Neural cell (in vitro differentiated cells): ENCODE data around the gene COIL. TPM values are rescaled to one million over a fixed set of nuclear protein-coding genes. Genes with fewer than 3 reads are reported as not detected.

Experiments
- H2AFZ ChIP-seq: fragments of 200-600, 300-800 bp; sonication (generic), shearing (Covaris generic); 2 replicates; pipeline ENCODE4 v1.6.0; 2014; ENCODE audit warnings: low read depth, mild to moderate bottlenecking, antibody characterized with exemption, low read length, moderate library complexity
- H3F3A ChIP-seq: fragments of 200-600 bp; shearing (Covaris generic); 2 replicates; pipeline ENCODE4 v1.6.1; 2016; ENCODE audit warnings: mild to moderate bottlenecking, moderate library complexity, mixed read lengths, antibody characterized with exemption, low read length; ENCODE audit not compliant: insufficient read depth, poor library complexity, severe bottlenecking
- H3K27ac ChIP-seq: fragments of 200-600, 300-800 bp; sonication (generic), shearing (Covaris generic); 2 replicates; pipeline ENCODE4 v1.5.1; 2014; ENCODE audit warnings: mild to moderate bottlenecking, low read length, moderate library complexity
- H3K27me3 ChIP-seq: fragments of 300-800, 200-600 bp; sonication (generic), shearing (Covaris generic); 2 replicates; pipeline ENCODE4 v1.6.0; 2014; ENCODE audit warnings: mild to moderate bottlenecking, low read depth, low read length, moderate library complexity; ENCODE audit not compliant: insufficient read depth
- H3K36me3 ChIP-seq: fragments of 300-800, 200-600 bp; sonication (generic), shearing (Covaris generic); 2 replicates; pipeline ENCODE4 v1.5.1; 2014; ENCODE audit warnings: mild to moderate bottlenecking, antibody characterized with exemption, low read length, moderate library complexity; ENCODE audit not compliant: insufficient read depth
- H3K4me2 ChIP-seq: fragments of 300-800, 200-600 bp; sonication (generic), shearing (Covaris generic); 2 replicates; pipeline ENCODE4 v1.6.0; 2014; ENCODE audit warnings: mild to moderate bottlenecking, low read length
- H3K4me3 ChIP-seq: fragments of 300-800, 200-600 bp; sonication (generic), shearing (Covaris generic); 2 replicates; pipeline ENCODE4 v1.5.1; 2014; ENCODE audit warnings: mild to moderate bottlenecking, low read length, moderate library complexity
- H3K79me2 ChIP-seq: fragments of 200-600 bp; shearing (Covaris generic); replicated peaks from 2 replicates; pipeline ENCODE4 v1.6.0; 2014; ENCODE audit warnings: mild to moderate bottlenecking, low read length, moderate library complexity; ENCODE audit not compliant: insufficient read depth
- H3K9ac ChIP-seq: fragments of 300-800, 200-600 bp; sonication (generic), shearing (Covaris generic); 2 replicates; pipeline ENCODE4 v1.6.1; 2016; ENCODE audit warnings: mild to moderate bottlenecking, low read length, mixed read lengths
- H3K9me2 ChIP-seq: fragments of 200-600 bp; shearing (Covaris generic); 2 replicates; pipeline ENCODE4 v1.6.1; 2016; ENCODE audit warnings: mild to moderate bottlenecking, low read length, mixed read lengths; ENCODE audit not compliant: insufficient read depth
- H3K9me3 ChIP-seq: fragments of 200-600, 300-800 bp; sonication (generic), shearing (Covaris generic); 2 replicates; pipeline ENCODE4 v1.6.1; 2016; ENCODE audit warnings: mild to moderate bottlenecking, mixed run types, low read length, moderate library complexity, mixed read lengths
- H4K20me1 ChIP-seq: fragments of 200-600 bp; shearing (Covaris generic); 2 replicates; pipeline ENCODE4 v1.6.1; 2016; ENCODE audit warnings: mild to moderate bottlenecking, mixed run types; ENCODE audit not compliant: insufficient read depth
- EP300 ChIP-seq: fragments of 450-650 bp; conservative IDR thresholded peaks from 2 replicates; pipeline ENCODE4 v1.6.1; 2014; ENCODE audit warnings: antibody characterized with exemption, mild to moderate bottlenecking, moderate library complexity; ENCODE audit not compliant: poor library complexity, severe bottlenecking
- EZH2 ChIP-seq: fragments of 200-600, 300-800 bp; shearing (Covaris generic), sonication (generic); IDR thresholded peaks from 2 replicates; pipeline ENCODE4 v1.6.1; 2014; ENCODE audit warnings: antibody characterized with exemption, low read length, borderline replicate concordance, mild to moderate bottlenecking; ENCODE audit not compliant: insufficient read depth, poor library complexity, severe bottlenecking
- MXI1 ChIP-seq: fragments of 450-650 bp; conservative IDR thresholded peaks from 2 replicates; pipeline ENCODE4 v1.6.1; 2014; ENCODE audit warnings: antibody characterized with exemption, mild to moderate bottlenecking; ENCODE audit not compliant: poor library complexity, severe bottlenecking
- POLR2AphosphoS5 ChIP-seq: IDR thresholded peaks from 2 replicates; pipeline ENCODE4 v1.6.1; 2012
- RAD21 ChIP-seq: fragments of 450-650 bp; conservative IDR thresholded peaks from 2 replicates; pipeline ENCODE4 v1.6.1; 2014; ENCODE audit warnings: antibody characterized with exemption, mild to moderate bottlenecking, moderate library complexity
- SMC3 ChIP-seq: fragments of 450-650 bp; conservative IDR thresholded peaks from 2 replicates; pipeline ENCODE4 v1.6.1; 2014; ENCODE audit warnings: antibody characterized with exemption, mild to moderate bottlenecking, moderate library complexity; ENCODE audit not compliant: poor library complexity
- TAF1 ChIP-seq: IDR thresholded peaks from 2 replicates; pipeline ENCODE4 v1.6.1; 2012; ENCODE audit warnings: low read depth
- polyA plus RNA-seq: library from polyadenylated mRNA; depleted of rRNA; stranded (reverse); fragments of >200 nt; gene quantifications from 2 replicates; pipeline ENCODE4 v1.2.3, GENCODE V29; 2014
- TF ChIP-seq, protein P1 (sequence below): fragments of 450-650 bp; IDR thresholded peaks from 2 replicates; pipeline ENCODE4 v1.5.1; 2014; ENCODE audit warnings: antibody characterized with exemption, mild to moderate bottlenecking, moderate library complexity; ENCODE audit not compliant: poor library complexity, severe bottlenecking
- TF ChIP-seq, protein P2 (sequence below): IDR thresholded peaks from 2 replicates; pipeline ENCODE4 v1.6.1; 2012; ENCODE audit warnings: borderline replicate concordance

Gene COIL
- polyA plus RNA-seq, 1 donor from 2014 or later = 39.1 TPM

DNA sequence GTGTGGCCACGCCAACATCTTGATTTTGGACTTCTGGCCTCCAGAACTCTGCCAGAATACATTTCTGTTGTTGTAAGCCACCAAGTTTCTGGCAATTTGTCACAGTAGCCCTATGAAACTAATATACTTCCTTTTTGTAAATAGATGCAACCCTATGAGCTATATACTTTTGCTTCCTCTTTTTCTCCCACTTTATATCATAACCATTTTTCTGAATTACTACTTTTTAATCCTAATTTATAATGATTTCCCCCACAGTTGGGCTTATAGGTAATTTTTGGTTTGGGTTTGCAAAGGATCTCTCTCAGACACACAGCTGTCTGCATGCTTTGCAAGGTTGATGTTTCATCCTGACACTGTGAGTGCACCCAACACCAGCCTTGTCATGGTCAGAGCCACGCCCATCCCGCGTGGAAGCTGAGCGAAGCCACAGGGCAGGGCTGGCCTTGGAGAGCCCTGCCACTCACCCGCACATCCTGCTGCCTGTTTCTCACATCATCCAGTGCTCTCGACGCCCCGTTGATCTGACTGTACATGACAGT, 52.8 kb downstream of the COIL start:
- Histone ChIP-seq H4K20me1 (no peaks in the 10 kb centered on the region), H3K9me2 (no peaks in the 10 kb centered on the region), H3K9ac (no peak overlapping the region), H3K4me3 (no peak overlapping the region), H3K9me3 (no peaks in the 10 kb centered on the region), H3K27ac (no peak overlapping the region), H3K36me3 (no peaks in the 10 kb centered on the region), H3K79me2 (no peaks in the 10 kb centered on the region), H3K27me3 (peaks cover 7% of the 10 kb centered on the region), H2AFZ (no peak overlapping the region), H3F3A (no peaks in the 10 kb centered on the region), H3K4me2 (no peak overlapping the region)
- no peak for TF ChIP-seq EZH2
- no peak for TF ChIP-seq MXI1
- TF ChIP-seq, protein P1, sequence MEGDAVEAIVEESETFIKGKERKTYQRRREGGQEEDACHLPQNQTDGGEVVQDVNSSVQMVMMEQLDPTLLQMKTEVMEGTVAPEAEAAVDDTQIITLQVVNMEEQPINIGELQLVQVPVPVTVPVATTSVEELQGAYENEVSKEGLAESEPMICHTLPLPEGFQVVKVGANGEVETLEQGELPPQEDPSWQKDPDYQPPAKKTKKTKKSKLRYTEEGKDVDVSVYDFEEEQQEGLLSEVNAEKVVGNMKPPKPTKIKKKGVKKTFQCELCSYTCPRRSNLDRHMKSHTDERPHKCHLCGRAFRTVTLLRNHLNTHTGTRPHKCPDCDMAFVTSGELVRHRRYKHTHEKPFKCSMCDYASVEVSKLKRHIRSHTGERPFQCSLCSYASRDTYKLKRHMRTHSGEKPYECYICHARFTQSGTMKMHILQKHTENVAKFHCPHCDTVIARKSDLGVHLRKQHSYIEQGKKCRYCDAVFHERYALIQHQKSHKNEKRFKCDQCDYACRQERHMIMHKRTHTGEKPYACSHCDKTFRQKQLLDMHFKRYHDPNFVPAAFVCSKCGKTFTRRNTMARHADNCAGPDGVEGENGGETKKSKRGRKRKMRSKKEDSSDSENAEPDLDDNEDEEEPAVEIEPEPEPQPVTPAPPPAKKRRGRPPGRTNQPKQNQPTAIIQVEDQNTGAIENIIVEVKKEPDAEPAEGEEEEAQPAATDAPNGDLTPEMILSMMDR = no peak
- no peak for TF ChIP-seq RAD21
- TF ChIP-seq POLR2AphosphoS5 = no peak
- no peak for TF ChIP-seq EP300
- TF ChIP-seq TAF1 = no peak
- TF ChIP-seq, protein P2, sequence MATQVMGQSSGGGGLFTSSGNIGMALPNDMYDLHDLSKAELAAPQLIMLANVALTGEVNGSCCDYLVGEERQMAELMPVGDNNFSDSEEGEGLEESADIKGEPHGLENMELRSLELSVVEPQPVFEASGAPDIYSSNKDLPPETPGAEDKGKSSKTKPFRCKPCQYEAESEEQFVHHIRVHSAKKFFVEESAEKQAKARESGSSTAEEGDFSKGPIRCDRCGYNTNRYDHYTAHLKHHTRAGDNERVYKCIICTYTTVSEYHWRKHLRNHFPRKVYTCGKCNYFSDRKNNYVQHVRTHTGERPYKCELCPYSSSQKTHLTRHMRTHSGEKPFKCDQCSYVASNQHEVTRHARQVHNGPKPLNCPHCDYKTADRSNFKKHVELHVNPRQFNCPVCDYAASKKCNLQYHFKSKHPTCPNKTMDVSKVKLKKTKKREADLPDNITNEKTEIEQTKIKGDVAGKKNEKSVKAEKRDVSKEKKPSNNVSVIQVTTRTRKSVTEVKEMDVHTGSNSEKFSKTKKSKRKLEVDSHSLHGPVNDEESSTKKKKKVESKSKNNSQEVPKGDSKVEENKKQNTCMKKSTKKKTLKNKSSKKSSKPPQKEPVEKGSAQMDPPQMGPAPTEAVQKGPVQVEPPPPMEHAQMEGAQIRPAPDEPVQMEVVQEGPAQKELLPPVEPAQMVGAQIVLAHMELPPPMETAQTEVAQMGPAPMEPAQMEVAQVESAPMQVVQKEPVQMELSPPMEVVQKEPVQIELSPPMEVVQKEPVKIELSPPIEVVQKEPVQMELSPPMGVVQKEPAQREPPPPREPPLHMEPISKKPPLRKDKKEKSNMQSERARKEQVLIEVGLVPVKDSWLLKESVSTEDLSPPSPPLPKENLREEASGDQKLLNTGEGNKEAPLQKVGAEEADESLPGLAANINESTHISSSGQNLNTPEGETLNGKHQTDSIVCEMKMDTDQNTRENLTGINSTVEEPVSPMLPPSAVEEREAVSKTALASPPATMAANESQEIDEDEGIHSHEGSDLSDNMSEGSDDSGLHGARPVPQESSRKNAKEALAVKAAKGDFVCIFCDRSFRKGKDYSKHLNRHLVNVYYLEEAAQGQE = no peak
- TF ChIP-seq SMC3 = no peak

DNA sequence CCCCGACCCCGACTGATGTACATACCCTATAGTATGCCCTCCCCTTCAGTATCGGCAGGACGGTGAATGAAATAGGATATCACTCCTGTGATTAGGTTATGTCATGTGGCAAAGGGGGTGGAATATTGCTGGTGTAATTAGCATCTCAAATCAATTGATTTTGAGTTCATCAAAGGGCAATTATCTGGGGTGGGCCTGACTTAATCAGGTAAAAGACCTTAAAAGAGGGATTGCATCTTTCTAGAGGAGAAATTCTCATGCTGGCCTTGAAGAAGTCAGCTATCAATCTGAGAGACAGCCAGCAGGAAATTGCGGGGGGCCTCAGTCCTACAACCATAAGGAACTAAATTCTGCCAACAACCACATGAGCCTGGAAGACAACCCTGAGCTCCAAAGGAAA, 57.3 kb downstream of the COIL start:
- no peaks in the 10 kb centered on the region for H3F3A ChIP-seq
- no peaks in the 10 kb centered on the region for H4K20me1 ChIP-seq
- H3K79me2 ChIP-seq = no peaks in the 10 kb centered on the region
- no peaks in the 10 kb centered on the region for H3K9me2 ChIP-seq
- TF ChIP-seq, protein P2 = no peak
- TF ChIP-seq, protein P1 = no peak
- TF ChIP-seq MXI1 (no peak), POLR2AphosphoS5 (no peak), SMC3 (no peak)
- no peak overlapping the region for H3K9ac ChIP-seq
- H3K4me2 ChIP-seq = no peak overlapping the region
- H3K27ac ChIP-seq = no peak overlapping the region
- no peaks in the 10 kb centered on the region for H3K27me3 ChIP-seq
- H2AFZ ChIP-seq = no peak overlapping the region
- H3K4me3 ChIP-seq = no peak overlapping the region
- no peaks in the 10 kb centered on the region for H3K36me3 ChIP-seq
- no peaks in the 10 kb centered on the region for H3K9me3 ChIP-seq
